ENCODE measurements around the gene BHLHE40. TPM values are rescaled to one million over a fixed set of nuclear protein-coding genes. Genes with fewer than 3 reads are reported as not detected.

Gene BHLHE40
- total and polyA plus RNA-seq, 2 donors (not counting 3 experiments of a cell fraction or from before 2014, with no cell fraction given), result 40.3 to 57.9 TPM

DNA sequence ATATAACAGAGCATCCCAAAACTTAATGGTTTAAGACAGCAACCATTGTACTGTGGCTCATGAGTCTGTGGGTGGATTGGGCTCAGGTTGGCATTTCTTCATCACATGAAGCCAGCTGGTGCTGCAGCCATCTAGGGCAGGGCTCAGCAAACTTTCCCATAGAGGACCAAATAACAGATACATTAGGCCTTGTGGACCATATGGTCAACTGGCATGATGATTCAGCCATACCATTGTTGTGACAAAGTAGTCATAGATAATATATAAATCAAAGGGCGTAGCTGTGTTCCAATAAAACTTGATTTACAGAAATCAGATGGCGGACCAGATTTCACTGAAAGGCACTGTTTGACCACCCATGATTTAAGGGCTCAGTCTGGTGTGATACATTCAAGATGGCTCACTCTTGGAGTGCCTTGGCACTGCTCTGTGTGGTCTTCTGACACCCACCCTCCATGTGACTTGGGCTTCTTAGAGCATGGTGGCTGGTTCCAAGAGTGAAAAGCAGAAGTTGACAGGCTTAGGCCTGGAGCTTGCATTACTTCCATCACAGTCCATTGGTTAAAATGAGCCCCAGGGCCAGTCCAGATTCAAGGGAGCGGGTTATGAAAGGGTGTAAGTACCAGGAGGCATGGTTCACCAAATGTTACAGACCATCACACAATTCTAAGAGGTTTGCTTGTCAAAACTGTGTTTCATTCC lies 40.8 kb upstream of the BHLHE40 start:
- Histone ChIP-seq H3K4me2 (ENCODE audit: insufficient read depth, low read length) (no peak overlapping the region), H3K4me1 (ENCODE audit: control insufficient read depth, extremely low read depth, insufficient read depth, low read length) (peaks cover 4% of the 10 kb centered on the region), H3K79me2 (ENCODE audit: control insufficient read depth, insufficient read depth, low read length) (no peaks in the 10 kb centered on the region), H3K36me3 (ENCODE audit: control insufficient read depth in 2 of 2, extremely low read depth in 1 of 2, insufficient read depth in 2 of 2, low read length in 2 of 2) (no peaks in the 10 kb centered on the region), H3K9me3 (replicated peaks; ENCODE audit: control insufficient read depth, insufficient read depth, low read length) (no peaks in the 10 kb centered on the region), H3K9me1 (replicated peaks; ENCODE audit: control insufficient read depth, extremely low read depth, insufficient read depth, low read length) (no peaks in the 10 kb centered on the region), H4K20me1 (replicated peaks; ENCODE audit: control insufficient read depth, extremely low read depth, insufficient read depth, low read length) (no peaks in the 10 kb centered on the region), H3K9ac (replicated peaks; ENCODE audit: extremely low read depth, insufficient read depth, low read length) (no peak overlapping the region), H2AFZ (ENCODE audit: low read depth, low read length) (no peak overlapping the region), H3K4me3 (replicated peaks in 1 of 3; ENCODE audit: insufficient read depth in 1 of 3, low read depth in 1 of 3, low read length in 3 of 3) (no peak overlapping the region), H3K27ac (ENCODE audit: insufficient read depth, low read depth, low read length) (no peak overlapping the region), H3K27me3 (ENCODE audit: control insufficient read depth in 2 of 2, insufficient read depth in 2 of 2, low read length in 2 of 2) (no peaks in the 10 kb centered on the region)
- dilution Hi-C loops (cut with MboI; ENCODE audit: extremely low pct_ligation_motif_present, low sequenced_read_pairs), result no loop called here
- DNase-seq (ENCODE audit: low read depth, low spot score) (no peak), FAIRE-seq (no peak)
- intact Hi-C loops (cut with micrococcal nuclease), result no loop called here
- no TSS peak for BruUV-seq (replicated peaks)
- POLR2A ChIA-PET, result no interaction called here
- TF ChIP-seq, protein P1, sequence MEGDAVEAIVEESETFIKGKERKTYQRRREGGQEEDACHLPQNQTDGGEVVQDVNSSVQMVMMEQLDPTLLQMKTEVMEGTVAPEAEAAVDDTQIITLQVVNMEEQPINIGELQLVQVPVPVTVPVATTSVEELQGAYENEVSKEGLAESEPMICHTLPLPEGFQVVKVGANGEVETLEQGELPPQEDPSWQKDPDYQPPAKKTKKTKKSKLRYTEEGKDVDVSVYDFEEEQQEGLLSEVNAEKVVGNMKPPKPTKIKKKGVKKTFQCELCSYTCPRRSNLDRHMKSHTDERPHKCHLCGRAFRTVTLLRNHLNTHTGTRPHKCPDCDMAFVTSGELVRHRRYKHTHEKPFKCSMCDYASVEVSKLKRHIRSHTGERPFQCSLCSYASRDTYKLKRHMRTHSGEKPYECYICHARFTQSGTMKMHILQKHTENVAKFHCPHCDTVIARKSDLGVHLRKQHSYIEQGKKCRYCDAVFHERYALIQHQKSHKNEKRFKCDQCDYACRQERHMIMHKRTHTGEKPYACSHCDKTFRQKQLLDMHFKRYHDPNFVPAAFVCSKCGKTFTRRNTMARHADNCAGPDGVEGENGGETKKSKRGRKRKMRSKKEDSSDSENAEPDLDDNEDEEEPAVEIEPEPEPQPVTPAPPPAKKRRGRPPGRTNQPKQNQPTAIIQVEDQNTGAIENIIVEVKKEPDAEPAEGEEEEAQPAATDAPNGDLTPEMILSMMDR (IDR thresholded peaks at IDR 0.05; ENCODE audit: extremely low read depth in 1 of 2, insufficient read depth in 1 of 2, low read depth in 1 of 2, low read length in 2 of 2), result no peak
- CTCF ChIA-PET, result interaction anchor here (1.0 to 2.2 kb wide), 2 partner anchors 38 to 57 kb away, joined by 5 to 8 read pairs; no protein-coding TSS in a partner anchor

DNA sequence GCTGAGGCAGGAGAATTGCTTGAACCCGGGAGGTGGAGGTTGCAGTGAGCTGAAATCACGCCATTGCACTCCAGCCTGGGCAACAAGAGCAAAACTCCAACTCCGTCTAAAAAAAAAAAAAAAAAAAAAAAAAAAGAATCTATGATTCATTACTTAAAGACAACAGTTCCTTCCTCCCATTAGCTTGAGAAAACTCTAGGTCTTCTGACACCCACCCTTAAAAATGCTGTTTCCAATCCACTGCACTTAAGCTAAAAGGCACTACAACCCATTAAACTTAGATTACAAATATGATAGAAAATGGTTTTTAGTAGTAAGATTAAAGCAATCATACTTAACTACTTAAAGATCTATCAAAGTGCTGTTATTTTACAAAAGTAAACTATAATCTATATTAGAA lies 40.0 kb upstream of the BHLHE40 start:
- POLR2A ChIA-PET, result no interaction called here
- intact Hi-C loops (cut with micrococcal nuclease) (no loop called here), dilution Hi-C loops (cut with MboI; ENCODE audit: extremely low pct_ligation_motif_present, low sequenced_read_pairs) (no loop called here)
- CTCF ChIA-PET, result interaction anchor here (0.7 to 2.2 kb wide), 2 partner anchors 37 to 41 kb away, joined by 4 to 8 read pairs; no protein-coding TSS in a partner anchor
- Histone ChIP-seq H3K36me3 (ENCODE audit: control insufficient read depth in 2 of 2, extremely low read depth in 1 of 2, insufficient read depth in 2 of 2, low read length in 2 of 2) (no peaks in the 10 kb centered on the region), H3K79me2 (ENCODE audit: control insufficient read depth, insufficient read depth, low read length) (no peaks in the 10 kb centered on the region), H3K9me3 (replicated peaks; ENCODE audit: control insufficient read depth, insufficient read depth, low read length) (no peaks in the 10 kb centered on the region), H3K4me3 (replicated peaks in 1 of 3; ENCODE audit: insufficient read depth in 1 of 3, low read depth in 1 of 3, low read length in 3 of 3) (no peak overlapping the region), H2AFZ (ENCODE audit: low read depth, low read length) (no peak overlapping the region), H4K20me1 (replicated peaks; ENCODE audit: control insufficient read depth, extremely low read depth, insufficient read depth, low read length) (no peaks in the 10 kb centered on the region), H3K27ac (ENCODE audit: insufficient read depth, low read depth, low read length) (no peak overlapping the region), H3K9me1 (replicated peaks; ENCODE audit: control insufficient read depth, extremely low read depth, insufficient read depth, low read length) (no peaks in the 10 kb centered on the region), H3K27me3 (ENCODE audit: control insufficient read depth in 2 of 2, insufficient read depth in 2 of 2, low read length in 2 of 2) (no peaks in the 10 kb centered on the region), H3K4me1 (ENCODE audit: control insufficient read depth, extremely low read depth, insufficient read depth, low read length) (peaks cover 4% of the 10 kb centered on the region), H3K9ac (replicated peaks; ENCODE audit: extremely low read depth, insufficient read depth, low read length) (no peak overlapping the region), H3K4me2 (ENCODE audit: insufficient read depth, low read length) (no peak overlapping the region)
- no TSS peak for BruUV-seq (replicated peaks)
- DNase-seq (ENCODE audit: low read depth, low spot score) (peak; percentile 14), FAIRE-seq (no peak)
- TF ChIP-seq JUN (IDR thresholded peaks at IDR 0.05; ENCODE audit: borderline replicate concordance, insufficient read depth, insufficient read length, low read depth) (no peak), FOS (IDR thresholded peaks at IDR 0.05; ENCODE audit: borderline replicate concordance, insufficient read depth, low read length) (peak; percentile 21)
